HG03280 (cell line): ENCODE measurements around the gene TMEM87B.
"Not testable (repeated sequence)": the region's sequence is repeated elsewhere in the genome, so short reads cannot be mapped to it uniquely, and the experiment has no call there.

Source experiments
- ATAC-seq: cut with Tn5 transposase; IDR thresholded peaks from one replicate; pipeline ENCODE4 v1.9.1; 2021; ENCODE audit warnings: mild to moderate bottlenecking, moderate library complexity; ENCODE audit not compliant: unreplicated experiment

Gene TMEM87B

DNA sequence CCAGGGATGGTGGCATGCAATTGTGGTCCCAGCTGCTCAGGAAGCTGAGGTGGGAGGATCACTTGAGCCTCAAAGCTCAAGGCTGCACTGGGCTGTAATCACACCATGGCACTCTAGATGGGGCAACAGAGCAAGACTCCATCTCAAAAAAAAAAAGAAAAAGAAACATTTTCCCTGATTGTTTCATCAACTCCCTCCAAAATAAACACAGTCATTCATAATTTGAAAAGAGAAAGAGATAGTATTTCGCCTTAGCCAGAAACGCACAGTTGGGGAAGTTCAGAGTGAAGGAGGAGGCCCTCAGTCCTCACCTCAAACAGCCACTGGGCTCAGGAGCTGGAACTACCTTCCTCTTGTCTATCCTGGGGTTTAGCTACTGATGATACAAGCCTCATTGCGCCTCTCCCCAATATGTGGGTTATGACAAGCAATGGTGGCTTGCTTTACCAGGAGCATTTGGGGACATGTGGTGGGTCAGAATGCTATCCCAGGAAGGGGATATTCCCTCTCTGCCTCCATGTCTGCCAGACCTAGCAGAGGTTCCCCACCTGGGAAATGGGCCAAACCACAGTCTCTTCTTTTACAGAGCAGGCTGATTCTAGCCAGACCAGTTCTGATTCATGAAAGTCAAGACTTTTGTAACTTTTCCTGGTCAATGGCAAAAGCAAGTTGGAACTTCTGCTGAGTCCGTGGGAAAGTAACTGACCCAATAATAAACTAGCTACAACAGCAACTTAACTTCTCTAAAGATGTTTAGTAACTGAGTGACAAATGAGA lies 22.2 kb upstream of the TMEM87B start:
- no peak for ATAC-seq

DNA sequence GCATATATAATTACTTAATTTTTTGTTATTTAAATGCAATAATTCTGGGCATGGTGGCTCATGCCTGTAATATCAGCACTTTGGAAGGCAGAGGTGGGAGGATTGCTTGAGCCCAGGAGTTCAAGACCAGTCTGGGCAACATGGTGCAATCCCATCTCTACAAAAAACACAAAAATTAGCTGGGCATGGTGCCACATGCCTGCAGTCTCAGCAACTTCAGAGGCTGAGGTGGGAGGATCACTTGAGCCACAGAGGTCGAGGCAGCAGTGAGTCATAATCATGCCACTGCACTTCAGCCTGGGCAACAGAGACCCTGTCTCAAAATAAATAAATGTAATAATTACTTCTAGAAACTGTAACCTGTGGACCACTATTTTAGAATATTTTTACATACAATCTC lies 21.5 kb upstream of the TMEM87B start:
- ATAC-seq = no peak

DNA sequence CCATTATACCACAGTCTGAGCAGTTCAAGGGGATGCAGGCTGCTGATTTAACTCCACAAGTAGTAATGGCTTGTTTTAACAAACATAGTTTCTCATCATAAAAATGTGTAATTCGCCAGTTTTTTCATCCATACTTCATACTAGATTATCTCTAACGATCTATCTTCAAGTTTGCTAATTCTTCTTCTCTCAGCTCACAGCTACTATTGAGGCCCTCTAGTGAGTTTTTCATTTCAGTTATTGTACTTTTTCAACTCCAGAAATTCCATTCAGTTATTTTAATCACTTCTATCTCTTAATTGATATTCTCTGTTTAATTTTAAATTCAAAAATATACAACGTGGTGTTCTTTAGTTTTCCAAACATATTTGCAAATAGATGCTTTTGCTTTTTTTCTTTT lies 20.1 kb upstream of the TMEM87B start:
- no peak for ATAC-seq

DNA sequence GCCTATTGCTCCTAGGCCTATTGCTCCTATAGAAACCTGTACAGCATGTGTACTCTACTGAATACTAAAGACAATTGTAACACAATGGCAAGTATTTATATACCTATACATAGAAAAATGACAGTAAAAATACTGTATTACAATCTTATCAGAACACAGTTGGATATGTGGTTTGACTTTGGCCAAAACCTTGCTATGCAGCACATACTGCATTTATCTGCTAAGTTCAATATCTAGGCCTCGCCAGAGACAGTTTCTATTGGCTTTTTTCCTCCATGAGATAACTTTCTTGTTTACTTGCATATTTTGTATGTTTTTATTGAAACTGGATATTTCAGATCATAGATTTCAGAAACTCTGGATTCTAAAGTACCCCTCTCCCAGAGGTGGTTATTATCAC lies 19.3 kb upstream of the TMEM87B start:
- ATAC-seq = no peak

DNA sequence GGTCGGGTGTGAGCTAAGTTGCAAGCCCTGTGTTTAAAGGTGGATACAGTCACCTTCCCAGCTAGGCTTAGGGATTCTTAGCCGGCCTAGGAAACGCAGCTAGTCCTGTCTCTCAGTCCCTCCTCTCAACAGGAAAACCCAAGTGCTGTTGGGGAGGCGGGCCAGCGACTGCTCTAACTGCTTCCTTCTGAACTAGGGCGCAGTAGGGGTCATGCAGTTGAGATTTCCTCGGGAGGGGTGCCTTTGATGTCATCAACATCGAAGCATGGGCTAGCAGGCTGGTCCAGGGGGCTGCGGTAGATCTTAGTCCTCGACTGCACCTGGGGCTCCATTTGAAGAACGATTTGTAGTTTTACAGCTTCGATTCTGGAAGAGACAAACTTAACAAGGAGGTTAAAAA lies 15.5 kb upstream of the TMEM87B start:
- ATAC-seq = not testable (repeated sequence)

DNA sequence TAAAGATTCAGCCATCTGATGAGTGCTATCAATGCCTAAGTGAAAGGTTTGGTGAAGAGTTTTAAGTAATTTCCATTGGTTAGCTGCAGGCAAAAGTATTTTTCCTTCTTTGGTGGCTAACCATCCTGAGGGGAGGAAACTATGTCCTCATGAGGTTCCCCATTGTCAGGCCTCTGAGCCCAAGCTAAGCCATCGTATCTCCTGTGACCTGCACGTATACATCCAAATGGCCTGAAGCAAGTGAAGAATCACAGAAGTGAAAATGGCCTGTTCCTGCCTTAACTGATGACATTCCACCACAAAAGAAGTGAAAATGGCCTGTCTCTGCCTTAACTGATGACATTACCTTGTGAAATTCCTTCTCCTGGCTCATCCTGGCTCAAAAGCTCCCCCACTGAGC lies 15.0 kb upstream of the TMEM87B start:
- ATAC-seq = not testable (repeated sequence)

DNA sequence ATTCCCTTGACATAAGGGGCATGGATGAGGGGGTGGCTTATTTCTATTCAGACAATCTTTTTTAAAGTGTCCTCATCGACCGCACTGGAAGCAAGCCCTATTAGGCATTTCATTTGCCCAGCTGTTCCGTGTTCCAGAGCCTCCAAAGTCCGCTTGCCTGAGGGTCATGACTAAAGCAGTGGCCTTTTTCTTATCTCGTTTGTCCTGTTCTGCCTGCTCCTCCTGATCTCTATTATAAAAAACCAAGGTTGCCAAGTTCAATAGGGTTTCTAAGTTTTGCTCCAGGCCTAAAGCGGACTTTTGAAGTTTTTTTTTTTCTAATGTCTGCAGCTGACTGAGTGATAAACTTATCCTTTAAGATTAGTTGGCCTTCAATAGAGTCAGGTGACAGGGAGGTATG lies 13.6 kb upstream of the TMEM87B start:
- not testable (repeated sequence) for ATAC-seq

DNA sequence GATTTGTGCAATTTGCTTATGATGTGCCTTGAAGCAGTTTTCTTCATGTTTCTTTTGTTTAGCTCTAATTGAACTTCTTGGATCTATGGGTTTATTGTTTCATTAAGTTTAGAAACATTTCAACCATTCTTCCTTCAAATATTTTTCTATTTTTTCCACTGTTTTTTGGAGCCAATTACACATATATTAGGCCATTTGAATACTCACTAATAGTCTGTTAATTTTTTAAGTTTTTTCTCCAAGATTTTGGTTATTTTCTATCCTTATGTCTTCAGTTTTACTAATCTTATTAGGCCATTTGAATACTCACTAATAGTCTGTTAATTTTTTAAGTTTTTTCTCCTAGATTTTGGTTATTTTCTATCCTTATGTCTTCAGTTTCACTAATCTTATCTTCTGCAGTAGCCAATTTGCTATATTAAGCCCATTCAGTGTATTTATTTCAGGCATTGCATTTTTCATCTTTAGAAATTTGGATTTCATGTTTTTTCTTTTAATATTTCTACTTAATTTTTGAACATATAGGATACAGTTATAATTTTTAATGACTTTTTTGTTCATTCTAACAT lies 9.5 kb upstream of the TMEM87B start:
- no peak for ATAC-seq

DNA sequence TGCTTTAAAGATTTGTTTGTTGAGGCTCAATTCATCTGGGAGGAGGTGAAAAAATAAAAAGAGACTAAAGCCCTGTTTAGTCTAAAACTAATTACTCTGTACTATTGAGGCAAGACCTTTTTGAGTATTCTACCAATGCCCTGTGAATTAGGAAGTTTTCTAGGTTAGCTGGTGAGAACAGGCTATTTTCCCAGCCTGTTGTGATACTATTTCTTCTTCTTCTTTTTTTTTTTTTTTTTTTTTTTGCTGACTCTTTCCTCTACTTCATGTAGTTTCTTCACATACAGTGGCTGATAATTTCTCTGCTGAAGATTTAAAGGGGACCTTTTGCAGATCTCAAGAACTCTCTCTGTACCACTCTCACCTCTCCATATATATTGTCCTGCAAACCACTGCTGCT lies 8.8 kb upstream of the TMEM87B start:
- ATAC-seq = no peak

DNA sequence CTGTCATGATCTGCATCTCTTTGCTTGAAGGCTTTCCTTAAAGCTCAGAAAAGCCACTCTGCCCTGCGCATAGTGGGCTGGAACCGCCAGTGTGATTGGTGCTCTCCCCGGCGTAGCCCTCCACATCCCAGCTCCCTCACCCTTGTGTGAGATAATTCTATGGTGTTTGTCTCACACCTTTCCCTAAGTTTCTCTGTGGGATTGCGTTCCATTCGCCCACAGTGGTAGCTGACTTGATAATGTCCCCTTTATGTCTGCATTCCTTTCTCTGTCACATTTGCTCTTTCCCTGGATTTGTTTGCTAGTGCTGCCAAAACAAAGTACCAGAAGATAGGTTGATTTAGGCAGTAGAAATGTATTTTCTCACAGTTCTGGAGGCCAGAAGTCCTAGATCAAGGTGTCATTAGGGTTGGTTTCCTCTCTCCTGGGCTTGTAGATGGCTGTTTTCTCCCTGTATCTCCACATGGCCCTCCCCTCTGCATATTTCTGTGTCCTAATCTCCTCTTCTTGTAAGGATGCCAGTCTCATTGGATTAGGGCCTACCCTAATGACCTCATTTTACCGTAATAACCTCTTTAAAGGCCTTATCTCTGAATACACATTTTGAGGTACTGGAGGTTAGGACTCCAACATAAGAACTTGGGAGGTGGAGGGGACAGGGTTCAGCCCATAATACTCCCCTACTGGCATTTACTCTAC lies 7.4 kb upstream of the TMEM87B start:
- ATAC-seq = no peak

DNA sequence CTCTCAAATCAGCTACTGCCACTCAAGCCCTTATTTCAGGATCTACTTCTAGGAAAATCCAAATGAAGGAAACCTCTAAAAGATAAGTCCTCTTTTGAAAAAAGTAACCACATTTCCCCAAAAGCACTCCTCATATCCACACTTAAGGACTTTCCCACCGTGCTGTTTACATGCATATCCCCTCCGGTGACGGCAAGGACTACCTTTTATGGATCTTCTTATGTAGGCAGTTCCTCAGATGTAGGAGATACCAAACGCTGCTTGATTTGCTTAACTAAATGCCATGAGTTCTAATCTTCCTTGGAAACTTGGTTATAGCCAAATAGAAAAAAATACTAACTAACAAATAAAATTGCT lies 6.9 kb upstream of the TMEM87B start:
- ATAC-seq = no peak

DNA sequence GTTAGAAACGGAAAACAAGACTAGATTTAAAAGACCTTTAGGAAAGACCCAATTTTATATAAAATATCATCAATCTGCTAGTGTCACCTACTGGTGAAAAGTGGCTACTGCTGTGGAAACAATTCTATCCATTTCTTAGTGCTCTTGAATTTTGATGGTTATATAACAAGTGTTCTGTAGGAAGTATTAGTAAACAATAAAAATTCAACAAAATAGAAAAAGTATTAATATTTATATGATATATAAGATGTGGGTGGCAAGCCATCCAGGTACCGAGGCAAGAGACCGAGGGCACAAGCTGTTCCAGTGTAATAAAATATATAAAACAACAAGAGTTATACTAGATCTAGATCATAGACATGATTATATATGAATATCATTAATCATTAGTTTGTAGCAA lies 6.2 kb upstream of the TMEM87B start:
- no peak for ATAC-seq

DNA sequence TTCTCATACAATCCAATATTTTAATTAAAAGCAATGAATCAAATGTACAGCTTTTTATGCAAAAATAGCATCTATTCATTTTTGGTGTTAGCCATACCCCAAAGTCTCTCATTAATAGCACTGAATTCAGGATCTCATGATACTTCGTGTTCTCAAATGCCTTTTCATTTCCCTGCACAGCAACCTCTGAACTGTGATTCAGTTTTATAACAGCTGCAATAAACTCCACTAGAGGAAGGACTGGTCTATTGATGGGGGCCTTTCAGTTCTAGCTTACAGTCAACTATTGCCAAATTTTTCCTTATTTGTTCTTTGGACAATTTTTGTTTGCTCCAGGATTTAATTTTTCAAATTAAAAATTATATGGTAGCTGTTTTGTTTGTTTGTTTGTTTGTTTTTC lies 4.8 kb upstream of the TMEM87B start:
- ATAC-seq = no peak

DNA sequence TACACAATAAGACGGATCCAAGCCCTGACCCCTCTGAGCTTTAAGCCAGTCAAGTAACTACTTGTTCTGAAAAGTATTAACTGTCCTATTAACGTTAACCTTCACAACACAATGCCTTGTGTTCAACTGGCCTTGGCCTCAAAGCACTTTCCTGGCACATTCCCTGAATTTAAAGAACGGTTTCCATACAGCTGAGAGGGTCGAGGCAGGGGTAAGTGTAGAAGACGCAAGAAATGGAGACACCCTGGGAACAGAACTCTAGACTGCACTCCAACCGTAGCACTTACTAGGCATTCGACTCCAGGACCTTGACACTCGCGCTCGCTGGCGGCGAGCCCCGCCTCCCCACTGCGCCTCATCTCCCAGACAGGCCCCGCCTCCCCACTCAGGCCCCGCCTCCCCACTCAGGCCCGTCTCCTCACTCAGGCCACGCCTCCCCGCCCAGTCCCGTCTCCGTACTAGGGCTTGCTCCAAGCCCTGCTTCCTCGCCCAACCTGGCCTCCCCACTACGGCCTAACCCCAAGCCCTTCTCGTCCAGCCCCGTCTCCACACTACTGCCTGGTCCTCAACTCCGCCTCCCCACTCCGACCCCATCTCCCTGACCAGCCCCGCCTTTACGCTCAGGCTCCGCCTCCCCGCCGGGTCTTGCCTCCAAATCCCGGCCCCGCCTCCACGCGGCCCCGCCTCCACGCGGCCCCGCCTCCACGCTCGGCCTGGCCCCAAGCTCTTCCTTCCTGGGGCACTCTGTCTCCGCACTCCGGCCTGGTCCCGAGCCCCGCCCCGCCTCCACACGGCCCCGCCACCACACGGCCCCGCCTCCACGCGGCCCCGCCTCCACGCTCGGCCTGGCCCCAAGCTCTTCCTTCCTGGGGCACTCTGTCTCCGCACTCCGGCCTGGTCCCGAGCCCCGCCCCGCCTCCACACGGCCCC lies 887 bp upstream of the TMEM87B start:
- ATAC-seq = peak; percentile 59

DNA sequence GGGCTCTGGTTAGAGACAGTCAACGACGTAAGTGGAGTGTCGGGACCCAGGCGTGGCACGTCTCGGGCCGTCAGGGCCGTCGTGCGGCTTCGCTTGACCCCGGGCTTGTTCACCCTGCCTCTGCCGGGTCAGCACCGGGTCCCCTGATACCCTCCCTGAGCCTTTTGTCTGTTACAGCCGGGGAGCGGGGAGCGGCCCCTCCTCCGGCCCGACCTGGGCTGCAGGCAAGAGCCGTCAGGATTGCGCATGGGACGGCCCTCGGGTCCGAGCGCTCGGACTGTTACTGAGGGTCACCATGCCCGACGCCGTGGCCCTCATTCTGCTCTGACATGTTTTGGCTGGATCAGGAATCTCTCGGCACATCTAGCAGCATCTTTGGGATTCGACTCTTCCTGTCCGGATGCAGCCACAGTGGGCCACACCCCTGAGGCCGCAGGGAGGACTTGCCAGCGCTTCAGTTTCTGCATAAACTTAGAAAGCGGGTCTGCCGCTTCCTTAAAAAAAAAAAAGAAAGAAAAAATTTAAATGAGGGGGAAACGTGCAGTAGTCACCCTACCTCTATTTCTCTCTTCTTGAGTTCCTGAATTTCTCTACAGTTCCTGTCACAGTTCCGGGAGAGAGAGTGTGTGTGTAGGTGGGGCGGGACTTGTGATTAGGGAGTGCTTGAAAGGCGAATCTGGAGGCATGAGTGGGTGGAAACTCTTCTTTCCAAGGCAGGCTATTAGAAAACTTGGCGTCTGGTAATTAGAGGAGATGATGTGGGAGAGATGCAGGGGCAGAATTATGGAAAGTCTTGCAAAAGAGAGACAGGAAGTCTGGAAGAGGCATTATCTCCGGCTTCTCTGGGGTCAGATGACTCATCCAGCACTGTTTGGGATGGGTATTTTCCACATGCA lies 909 bp downstream of the TMEM87B start:
- no peak for ATAC-seq

DNA sequence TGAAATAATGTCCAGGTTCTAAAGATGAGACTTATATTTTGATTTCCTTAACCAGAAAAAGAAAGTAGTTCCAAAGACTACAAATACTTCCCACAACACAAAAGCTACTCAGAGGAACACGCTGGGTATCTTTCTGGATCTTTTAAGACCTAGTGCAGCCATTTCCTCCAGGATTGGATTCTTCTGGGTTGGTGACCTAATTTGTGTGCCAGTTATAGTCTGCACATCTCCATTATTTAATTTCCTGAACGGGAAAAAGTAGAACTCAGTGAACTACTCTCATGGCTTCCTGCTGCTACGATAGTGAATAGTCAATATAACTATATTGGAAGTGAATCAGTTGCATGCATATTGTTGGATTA lies 1.5 kb downstream of the TMEM87B start:
- ATAC-seq = no peak

DNA sequence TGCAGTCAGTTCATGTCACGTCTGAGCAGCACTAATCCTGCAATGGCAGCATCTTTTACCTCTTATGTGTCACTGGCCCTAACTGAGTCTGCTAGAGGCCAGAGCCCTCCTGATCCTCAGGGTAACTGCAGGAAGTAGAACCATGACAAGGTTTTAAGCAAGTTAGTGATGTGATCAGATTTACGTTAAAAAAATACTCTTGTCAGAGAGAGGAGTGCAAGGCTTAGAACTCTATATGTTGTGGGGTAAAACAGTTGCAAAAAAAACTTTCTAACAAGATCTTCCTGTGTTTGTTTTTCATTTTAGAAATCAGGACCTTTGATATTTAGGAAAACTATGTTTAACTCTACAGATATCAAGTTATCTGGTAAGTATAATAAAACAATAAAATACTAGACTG lies 4.6 kb downstream of the TMEM87B start:
- ATAC-seq = no peak

DNA sequence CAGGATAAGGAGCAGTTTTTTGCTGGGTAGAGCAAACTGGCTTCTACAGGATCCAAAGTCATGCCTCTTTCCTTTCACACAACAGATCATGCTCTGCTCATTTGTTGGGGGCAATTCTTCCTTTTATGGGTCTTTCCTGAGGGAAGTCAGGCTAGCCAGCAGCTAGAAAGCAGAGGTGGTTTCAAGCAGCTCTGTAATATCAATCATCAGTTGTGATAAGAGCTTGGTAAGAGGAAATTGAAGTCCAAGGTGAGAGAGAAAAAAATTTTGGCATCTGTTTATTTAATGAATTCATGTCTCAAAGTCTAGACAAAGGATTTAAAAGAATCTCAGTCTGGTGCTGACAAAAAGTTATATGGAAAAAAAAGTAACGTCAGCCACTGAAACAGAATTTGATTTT lies 6.2 kb downstream of the TMEM87B start:
- ATAC-seq = no peak

DNA sequence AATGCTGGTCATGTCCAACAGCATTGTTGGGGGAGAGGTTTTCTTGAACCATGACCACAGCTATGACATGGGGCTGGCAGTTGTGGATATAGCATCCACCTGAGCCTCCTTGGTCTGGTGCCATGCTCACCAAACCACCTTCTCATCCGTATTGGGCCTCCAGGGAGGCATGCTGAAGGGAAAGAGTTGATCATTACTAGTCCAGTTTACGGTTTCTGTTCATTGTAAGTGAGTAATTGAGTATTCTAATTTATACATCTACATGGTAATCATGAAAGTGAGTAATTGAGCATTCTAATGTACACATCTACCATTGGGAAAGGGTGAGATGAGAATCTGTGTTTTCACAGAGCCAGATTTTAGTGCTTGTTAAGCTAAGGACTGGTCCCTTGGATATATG lies 6.8 kb downstream of the TMEM87B start:
- ATAC-seq = no peak

DNA sequence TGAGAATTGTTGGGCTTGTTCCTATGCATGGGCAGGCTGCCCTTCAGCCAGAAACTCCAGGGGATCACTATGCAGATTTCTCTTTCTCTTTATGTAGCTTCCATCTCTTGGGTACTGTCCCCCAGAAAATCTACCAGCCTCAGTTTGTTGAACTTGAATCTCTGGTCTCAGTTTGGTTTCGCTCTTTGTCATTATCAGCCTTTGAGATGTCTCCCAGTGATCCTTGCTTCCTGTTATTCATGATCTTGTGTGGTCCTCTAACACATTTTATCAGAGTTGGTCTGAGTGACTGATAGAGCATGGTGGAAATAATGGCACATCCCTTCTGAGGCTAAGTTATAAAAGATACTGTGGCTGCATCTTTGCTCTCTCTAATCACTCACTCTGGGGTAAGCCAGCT lies 7.8 kb downstream of the TMEM87B start:
- ATAC-seq = no peak
